ENCODE data around the gene HHAT. TPM values are rescaled to one million over a fixed set of nuclear protein-coding genes. Genes with fewer than 3 reads are reported as not detected.
"Not testable (repeated sequence)": the region's sequence is repeated elsewhere in the genome, so short reads cannot be mapped to it uniquely, and the experiment has no call there.

Gene HHAT
- total RNA-seq, 2 donors from 2014 or later, result 1.6 to 2.0 TPM

- no peak overlapping the region for H3K27ac ChIP-seq
- H3K4me1 ChIP-seq, result no peaks in the 10 kb centered on the region
- TF ChIP-seq CTCF (IDR thresholded peaks at IDR 0.05), result no peak
- H3K9me3 ChIP-seq, result no peaks in the 10 kb centered on the region
- H3K4me3 ChIP-seq, result no peak overlapping the region
- no peak for DNase-seq (ENCODE audit: low spot score)
- H3K27me3 ChIP-seq, result no peaks in the 10 kb centered on the region
- H3K36me3 ChIP-seq, result no peaks in the 10 kb centered on the region
These were observed 323.7 kb downstream of the HHAT start for GRCh38 chr1:210652329-210652954.

GRCh38 chr1:210653771-210654170 lies 325.1 kb downstream of the HHAT start:
- no peak for TF ChIP-seq CTCF (IDR thresholded peaks at IDR 0.05)
- no peak overlapping the region for H3K27ac ChIP-seq
- DNase-seq (ENCODE audit: low spot score), result no peak
- H3K36me3 ChIP-seq, result no peaks in the 10 kb centered on the region
- H3K27me3 ChIP-seq, result no peaks in the 10 kb centered on the region
- no peak overlapping the region for H3K4me3 ChIP-seq
- no peaks in the 10 kb centered on the region for H3K9me3 ChIP-seq
- H3K4me1 ChIP-seq, result no peaks in the 10 kb centered on the region

- no peaks in the 10 kb centered on the region for H3K4me1 ChIP-seq
- H3K27ac ChIP-seq, result no peak overlapping the region
- H3K9me3 ChIP-seq, result no peaks in the 10 kb centered on the region
- H3K27me3 ChIP-seq, result no peaks in the 10 kb centered on the region
- H3K36me3 ChIP-seq, result no peaks in the 10 kb centered on the region
- TF ChIP-seq CTCF (IDR thresholded peaks at IDR 0.05), result no peak
- no peak for DNase-seq (ENCODE audit: low spot score)
- H3K4me3 ChIP-seq, result no peak overlapping the region
These were observed 325.7 kb downstream of the HHAT start for GRCh38 chr1:210654176-210654981.

GRCh38 chr1:210655511-210655910 lies 326.8 kb downstream of the HHAT start:
- Histone ChIP-seq H3K4me3 (no peak overlapping the region), H3K36me3 (no peaks in the 10 kb centered on the region), H3K27me3 (no peaks in the 10 kb centered on the region), H3K27ac (no peak overlapping the region), H3K4me1 (no peaks in the 10 kb centered on the region), H3K9me3 (no peaks in the 10 kb centered on the region)
- TF ChIP-seq CTCF (IDR thresholded peaks at IDR 0.05), result no peak
- no peak for DNase-seq (ENCODE audit: low spot score)

- H3K36me3 ChIP-seq, result no peaks in the 10 kb centered on the region
- no peak for DNase-seq (ENCODE audit: low spot score)
- H3K4me3 ChIP-seq, result no peak overlapping the region
- no peaks in the 10 kb centered on the region for H3K9me3 ChIP-seq
- H3K27me3 ChIP-seq, result no peaks in the 10 kb centered on the region
- H3K4me1 ChIP-seq, result no peaks in the 10 kb centered on the region
- H3K27ac ChIP-seq, result no peak overlapping the region
- TF ChIP-seq CTCF (IDR thresholded peaks at IDR 0.05), result no peak
These were observed 329.1 kb downstream of the HHAT start for GRCh38 chr1:210657806-210658205.

GRCh38 chr1:210661520-210661919 lies 332.8 kb downstream of the HHAT start:
- H3K9me3 ChIP-seq; H3K4me3 ChIP-seq; DNase-seq (ENCODE audit: low spot score); H3K27me3 ChIP-seq; H3K27ac ChIP-seq; H3K36me3 ChIP-seq: not testable (repeated sequence)
- H3K4me1 ChIP-seq, result peaks cover 0 to 14% of the 10 kb centered on the region in 2 donors

Measured in right atrium auricular region (tissue), 2 donors.